Activated B cell treated with CpG ODN at 0.5 μM for 24 hours (primary cell): ENCODE results near the gene SLC25A30. TPM values are rescaled to one million over a fixed set of nuclear protein-coding genes. Genes with fewer than 3 reads are reported as not detected.

Experiments used
- ATAC-seq: fragments of 200-7000 bp; cut with Tn5 transposase; one replicate; pipeline ENCODE4 v1.10.0; 2021; ENCODE audit warnings: low read depth, mild to moderate bottlenecking, moderate library complexity
- CTCF ChIA-PET: fragments of 350-600 bp; sonication (Branson Sonifier 250); formaldehyde crosslinking; loops from one replicate; lab custom pipeline; 2021; ENCODE audit warnings: antibody characterized with exemption; lab: Charles Lee
- POLR2A ChIA-PET: fragments of 350-600 bp; sonication (Branson Sonifier 250); formaldehyde crosslinking; loops from one replicate; lab custom pipeline; 2021; ENCODE audit warnings: antibody characterized with exemption; lab: Charles Lee
- DNase-seq: peaks from one replicate; pipeline ENCODE4 v3.0.0; 2022
- H3K27ac Mint-ChIP-seq: one replicate; pipeline ENCODE4 v1.8.0; 2020; ENCODE audit warnings: mixed read lengths
- H3K27me3 Mint-ChIP-seq: one replicate; pipeline ENCODE4 v1.8.0; 2021; ENCODE audit warnings: mixed read lengths
- H3K36me3 Mint-ChIP-seq: one replicate; pipeline ENCODE4 v1.8.0; 2021; ENCODE audit warnings: low read depth, mixed read lengths
- H3K4me1 Mint-ChIP-seq: one replicate; pipeline ENCODE4 v1.8.0; 2021; ENCODE audit warnings: mixed read lengths
- H3K4me3 Mint-ChIP-seq: one replicate; pipeline ENCODE4 v1.8.0; 2020; ENCODE audit warnings: mild to moderate bottlenecking, mixed read lengths
- H3K9me3 Mint-ChIP-seq: one replicate; pipeline ENCODE4 v1.8.0; 2020; ENCODE audit warnings: mixed read lengths
- intact Hi-C: fragments of 100-400 bp; cut with micrococcal nuclease; formaldehyde crosslinking; loops from one replicate; pipeline ENCODE4 v1.15.1; 2024
- total RNA-seq: library from RNA; stranded (reverse); gene quantifications from 2 replicates; pipeline ENCODE4 v1.2.3, GENCODE V29; 2022
- TF ChIP-seq, protein P1 (sequence below): fragments of 200-600 bp; IDR thresholded peaks from one replicate; pipeline ENCODE4 v1.8.0; 2022; ENCODE audit warnings: antibody characterized with exemption, mild to moderate bottlenecking

SLC25A30 gene
- total RNA-seq, 1 donor from 2014 or later, result 19.3 TPM

GRCh38 chr13:45369116-45369515, 49.1 kb downstream of the SLC25A30 start:
- Mint-ChIP-seq H3K4me1 (peaks cover 32% of the 10 kb centered on the region), H3K27ac (peak overlapping the region; percentile 13), H3K4me3 (no peak overlapping the region), H3K9me3 (no peaks in the 10 kb centered on the region), H3K36me3 (peaks cover 6% of the 10 kb centered on the region), H3K27me3 (no peaks in the 10 kb centered on the region)
- POLR2A ChIA-PET, result no interaction called here
- DNase-seq (no peak), ATAC-seq (no peak)
- CTCF ChIA-PET, result interaction anchor here (0.7 to 4.3 kb wide), 4 partner anchors 25 to 126 kb away, joined by 4 to 26 read pairs (median 12); partner anchors contain the start of gene SLC25A30
- TF ChIP-seq, protein P1, sequence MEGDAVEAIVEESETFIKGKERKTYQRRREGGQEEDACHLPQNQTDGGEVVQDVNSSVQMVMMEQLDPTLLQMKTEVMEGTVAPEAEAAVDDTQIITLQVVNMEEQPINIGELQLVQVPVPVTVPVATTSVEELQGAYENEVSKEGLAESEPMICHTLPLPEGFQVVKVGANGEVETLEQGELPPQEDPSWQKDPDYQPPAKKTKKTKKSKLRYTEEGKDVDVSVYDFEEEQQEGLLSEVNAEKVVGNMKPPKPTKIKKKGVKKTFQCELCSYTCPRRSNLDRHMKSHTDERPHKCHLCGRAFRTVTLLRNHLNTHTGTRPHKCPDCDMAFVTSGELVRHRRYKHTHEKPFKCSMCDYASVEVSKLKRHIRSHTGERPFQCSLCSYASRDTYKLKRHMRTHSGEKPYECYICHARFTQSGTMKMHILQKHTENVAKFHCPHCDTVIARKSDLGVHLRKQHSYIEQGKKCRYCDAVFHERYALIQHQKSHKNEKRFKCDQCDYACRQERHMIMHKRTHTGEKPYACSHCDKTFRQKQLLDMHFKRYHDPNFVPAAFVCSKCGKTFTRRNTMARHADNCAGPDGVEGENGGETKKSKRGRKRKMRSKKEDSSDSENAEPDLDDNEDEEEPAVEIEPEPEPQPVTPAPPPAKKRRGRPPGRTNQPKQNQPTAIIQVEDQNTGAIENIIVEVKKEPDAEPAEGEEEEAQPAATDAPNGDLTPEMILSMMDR, result no peak
- intact Hi-C loops, result no loop called here

DNA sequence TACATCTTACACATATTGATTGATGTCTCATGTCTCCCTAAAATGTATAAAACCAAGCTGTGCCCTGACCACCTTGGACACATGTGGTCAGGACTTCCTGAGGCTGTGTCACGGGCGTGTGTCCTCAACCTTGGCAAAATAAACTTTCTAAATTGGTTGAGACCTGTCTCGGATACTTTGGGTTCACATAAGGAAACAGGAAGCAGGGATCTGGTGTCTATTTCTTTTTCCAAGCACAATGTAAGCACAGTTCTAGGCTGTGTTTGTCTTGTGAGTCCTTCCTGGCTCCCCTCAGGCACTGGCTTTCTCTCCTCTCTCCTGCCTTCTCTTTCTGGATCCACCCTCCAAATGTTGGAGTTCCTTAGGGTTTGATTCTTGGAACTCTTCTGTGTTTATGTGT, 49.6 kb downstream of the SLC25A30 start:
- CTCF ChIA-PET, result interaction anchor here (1.5 to 3.3 kb wide), 2 partner anchors 29 to 49 kb away, joined by 5 to 17 read pairs; partner anchors contain the start of gene SLC25A30
- Mint-ChIP-seq H3K27me3 (no peaks in the 10 kb centered on the region), H3K27ac (peak overlapping the region; percentile 82), H3K36me3 (peaks cover 9% of the 10 kb centered on the region), H3K4me1 (peaks cover 32% of the 10 kb centered on the region), H3K4me3 (no peak overlapping the region), H3K9me3 (peaks cover 4% of the 10 kb centered on the region)
- ATAC-seq (no peak), DNase-seq (no peak)
- POLR2A ChIA-PET, result interaction anchor here (2.7 kb wide), 1 partner anchor 27 kb away, joined by 31 read pairs; the partner anchor contains the start of gene TPT1
- TF ChIP-seq, protein P1, result no peak
- intact Hi-C loops, result no loop called here

DNA sequence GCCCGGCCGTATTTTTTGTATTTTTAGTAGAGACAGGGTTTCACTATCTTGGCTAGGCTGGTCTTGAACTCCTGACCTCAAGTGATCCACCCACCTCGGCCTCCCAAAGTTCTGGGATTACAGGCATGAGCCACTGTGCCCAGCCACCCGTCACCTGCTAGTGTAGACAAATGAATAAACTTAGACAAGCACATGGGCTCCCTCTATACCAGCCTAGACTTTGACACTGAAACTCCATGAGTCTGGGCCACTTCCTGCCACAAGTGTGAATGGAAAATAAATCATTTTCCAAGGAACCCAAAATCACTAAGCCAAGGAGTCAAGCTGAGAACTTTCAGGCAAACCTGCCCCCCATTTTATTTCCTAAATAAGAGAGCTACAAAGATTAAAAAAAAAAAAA, 50.2 kb downstream of the SLC25A30 start:
- peaks cover 32% of the 10 kb centered on the region for H3K4me1 Mint-ChIP-seq
- intact Hi-C loops, result no loop called here
- H3K9me3 Mint-ChIP-seq, result peaks cover 6% of the 10 kb centered on the region
- TF ChIP-seq, protein P1, result no peak
- H3K4me3 Mint-ChIP-seq, result no peak overlapping the region
- POLR2A ChIA-PET, result interaction anchor here (0.6 to 2.7 kb wide), 9 partner anchors 10 to 1489 kb away, joined by 3 to 31 read pairs (median 6); partner anchors contain the start of genes COG3, SLC25A30 and TPT1
- H3K36me3 Mint-ChIP-seq, result peaks cover 9% of the 10 kb centered on the region
- ATAC-seq (no peak), DNase-seq (no peak)
- CTCF ChIA-PET, result interaction anchor here (0.8 to 1.5 kb wide), 5 partner anchors 26 to 321 kb away, joined by 3 to 5 read pairs (median 3); no protein-coding TSS in a partner anchor
- no peaks in the 10 kb centered on the region for H3K27me3 Mint-ChIP-seq
- peak overlapping the region; percentile 82 for H3K27ac Mint-ChIP-seq

DNA sequence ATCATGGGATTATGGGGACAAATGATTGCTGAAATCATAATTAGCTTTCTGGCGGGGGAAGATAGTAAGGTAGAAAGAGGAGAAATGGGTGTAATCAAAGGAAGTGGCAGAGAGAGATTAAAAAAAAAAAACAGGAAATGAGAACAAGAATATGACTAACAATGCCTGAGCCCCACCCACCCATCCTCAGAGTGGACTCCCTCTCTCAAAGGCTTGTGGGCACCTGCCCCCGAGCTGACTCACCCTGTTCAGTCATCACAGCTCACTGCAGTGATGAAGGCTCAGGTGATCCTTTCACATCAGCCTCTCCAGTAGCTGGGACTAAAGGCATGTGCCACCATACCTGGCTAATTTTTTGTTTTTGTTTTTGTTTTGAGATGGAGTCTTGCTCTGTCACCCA, 50.8 kb downstream of the SLC25A30 start:
- H3K36me3 Mint-ChIP-seq, result peaks cover 11% of the 10 kb centered on the region
- ATAC-seq, result peak; percentile 100
- H3K27ac Mint-ChIP-seq, result peak overlapping the region; percentile 82
- ChIA-PET CTCF (interaction anchor here (0.8 to 1.5 kb wide), 5 partner anchors 25 to 320 kb away, joined by 3 to 5 read pairs (median 3); no protein-coding TSS in a partner anchor), POLR2A (interaction anchor here (0.6 to 2.7 kb wide), 13 partner anchors 9 to 1489 kb away, joined by 3 to 31 read pairs (median 5); partner anchors contain the start of genes COG3, SLC25A30 and TPT1)
- intact Hi-C loops, result loop anchor here (1.0 kb wide), 3 partner anchors 26 to 97 kb away; partner anchors contain the start of genes COG3, SLC25A30 and TPT1
- peaks cover 6% of the 10 kb centered on the region for H3K9me3 Mint-ChIP-seq
- TF ChIP-seq, protein P1, result no peak
- DNase-seq, result peak; percentile 56
- peak overlapping the region; percentile 39 for H3K4me3 Mint-ChIP-seq
- H3K4me1 Mint-ChIP-seq, result peaks cover 32% of the 10 kb centered on the region
- no peaks in the 10 kb centered on the region for H3K27me3 Mint-ChIP-seq

DNA sequence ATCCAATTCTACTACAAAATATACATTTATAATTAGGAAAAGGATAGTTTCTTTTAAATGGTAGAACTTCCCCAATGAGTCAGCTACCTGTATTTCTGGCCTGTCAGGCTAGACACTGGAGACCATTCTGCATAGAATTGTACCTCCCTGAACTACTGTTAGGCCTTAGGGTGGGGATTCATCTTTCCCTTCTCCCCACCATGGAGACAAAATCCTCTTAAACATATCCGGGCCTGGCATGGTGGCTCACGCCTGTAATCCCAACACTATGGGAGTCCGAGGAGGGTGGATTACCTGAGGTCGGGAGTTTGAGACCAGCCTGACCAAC, 52.7 kb downstream of the SLC25A30 start:
- ATAC-seq, result no peak
- ChIA-PET CTCF (no interaction called here), POLR2A (no interaction called here)
- peaks cover 22% of the 10 kb centered on the region for H3K36me3 Mint-ChIP-seq
- TF ChIP-seq, protein P1, result no peak
- intact Hi-C loops, result no loop called here
- peaks cover 6% of the 10 kb centered on the region for H3K9me3 Mint-ChIP-seq
- no peak overlapping the region for H3K4me3 Mint-ChIP-seq
- H3K4me1 Mint-ChIP-seq, result peaks cover 26% of the 10 kb centered on the region
- H3K27me3 Mint-ChIP-seq, result no peaks in the 10 kb centered on the region
- DNase-seq, result no peak
- no peak overlapping the region for H3K27ac Mint-ChIP-seq
